KMS-11 (cell line): ENCODE results near the gene JUND.

ENCODE experiments used
- H2AFZ ChIP-seq: fragments of 200-600 bp; sonication (generic); 2 replicates; pipeline ENCODE4 v1.6.1; 2016; ENCODE audit warnings: antibody characterized with exemption, mixed run types, low read depth
- H3K27ac ChIP-seq: fragments of 200-600 bp; sonication (generic); 2 replicates; pipeline ENCODE4 v1.6.1; 2016; ENCODE audit warnings: mild to moderate bottlenecking, mixed run types
- H3K27me3 ChIP-seq: fragments of 200-600 bp; sonication (generic); 2 replicates; pipeline ENCODE4 v1.6.1; 2017; ENCODE audit warnings: mild to moderate bottlenecking, low read depth, mixed run types, moderate library complexity; ENCODE audit not compliant: insufficient read depth
- H3K36me3 ChIP-seq: fragments of 200-600 bp; sonication (generic); 2 replicates; pipeline ENCODE4 v1.6.1; 2017; ENCODE audit warnings: mild to moderate bottlenecking, mixed run types; ENCODE audit not compliant: insufficient read depth
- H3K4me1 ChIP-seq: fragments of 200-600 bp; sonication (generic); 2 replicates; pipeline ENCODE4 v1.6.1; 2016; ENCODE audit warnings: mild to moderate bottlenecking, low read depth, mixed run types; ENCODE audit not compliant: poor library complexity, severe bottlenecking
- H3K4me2 ChIP-seq: fragments of 200-600 bp; sonication (generic); 2 replicates; pipeline ENCODE4 v1.7.0; 2016; ENCODE audit warnings: mild to moderate bottlenecking, mixed run types
- H3K4me3 ChIP-seq: fragments of 200-600 bp; sonication (generic); IDR thresholded peaks from 2 replicates; pipeline ENCODE4 v1.6.1; 2017; ENCODE audit warnings: low read depth, low read length, mixed read lengths; ENCODE audit not compliant: insufficient read depth
- H3K79me2 ChIP-seq: fragments of 200-600 bp; sonication (generic); 2 replicates; pipeline ENCODE4 v1.6.1; 2016; ENCODE audit warnings: low read depth, mixed run types; ENCODE audit not compliant: insufficient read depth
- H3K9ac ChIP-seq: fragments of 200-600 bp; sonication (generic); 2 replicates; pipeline ENCODE4 v1.6.1; 2016; ENCODE audit warnings: mild to moderate bottlenecking, mixed run types
- H4K20me1 ChIP-seq: fragments of 200-600 bp; sonication (generic); 2 replicates; pipeline ENCODE4 v1.6.1; 2016; ENCODE audit warnings: mild to moderate bottlenecking, mixed run types; ENCODE audit not compliant: insufficient read depth
- TF ChIP-seq, protein P1 (sequence below): fragments of 200-600 bp; sonication (generic); conservative IDR thresholded peaks from 2 replicates; pipeline ENCODE4 v1.6.1; 2017; ENCODE audit warnings: low read depth, mild to moderate bottlenecking, antibody characterized with exemption, low read length, moderate library complexity, mixed read lengths

JUND gene

DNA sequence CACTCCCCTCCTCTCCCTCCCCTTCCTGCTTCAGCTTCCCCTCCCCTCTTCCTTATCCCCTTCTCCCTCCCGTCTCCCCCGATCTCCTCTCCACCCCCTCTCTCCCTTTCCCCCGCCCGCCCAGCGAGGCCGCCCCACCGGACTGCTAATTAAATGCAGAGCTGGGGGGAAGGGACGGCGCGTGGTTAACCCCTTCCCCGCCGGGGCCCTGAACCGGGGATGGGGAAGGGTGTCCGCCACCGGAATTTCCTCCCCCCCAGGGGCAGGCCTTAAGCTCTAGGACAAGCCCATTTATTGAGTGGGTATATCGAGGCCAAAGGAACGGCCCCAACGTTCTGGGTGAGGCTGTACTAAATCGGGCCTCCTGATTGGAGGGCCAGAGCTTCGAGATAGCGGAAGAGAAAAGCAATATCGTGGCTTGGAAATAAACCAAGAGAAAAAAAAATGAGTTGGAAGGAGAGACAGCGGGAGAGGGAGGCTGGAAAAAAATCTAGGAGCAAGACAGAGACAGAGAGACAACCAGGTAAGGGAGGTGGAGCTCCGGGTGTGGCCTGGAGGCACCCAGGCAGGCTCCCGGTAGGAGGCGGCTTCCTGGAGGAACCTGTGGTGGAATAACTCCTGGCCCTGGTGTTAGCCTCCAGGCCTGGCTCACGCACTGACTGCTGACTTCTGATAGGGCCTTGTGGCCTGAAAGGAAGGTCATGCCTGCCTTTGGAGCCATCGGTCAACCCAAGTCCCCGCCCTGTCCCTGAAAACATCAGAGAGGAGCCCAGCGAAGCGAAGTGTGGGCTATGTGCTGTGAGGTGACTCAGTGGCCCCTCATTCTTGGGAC, 11.6 kb upstream of the JUND start:
- H2AFZ ChIP-seq: peak overlapping the region; percentile 84
- TF ChIP-seq, protein P1, sequence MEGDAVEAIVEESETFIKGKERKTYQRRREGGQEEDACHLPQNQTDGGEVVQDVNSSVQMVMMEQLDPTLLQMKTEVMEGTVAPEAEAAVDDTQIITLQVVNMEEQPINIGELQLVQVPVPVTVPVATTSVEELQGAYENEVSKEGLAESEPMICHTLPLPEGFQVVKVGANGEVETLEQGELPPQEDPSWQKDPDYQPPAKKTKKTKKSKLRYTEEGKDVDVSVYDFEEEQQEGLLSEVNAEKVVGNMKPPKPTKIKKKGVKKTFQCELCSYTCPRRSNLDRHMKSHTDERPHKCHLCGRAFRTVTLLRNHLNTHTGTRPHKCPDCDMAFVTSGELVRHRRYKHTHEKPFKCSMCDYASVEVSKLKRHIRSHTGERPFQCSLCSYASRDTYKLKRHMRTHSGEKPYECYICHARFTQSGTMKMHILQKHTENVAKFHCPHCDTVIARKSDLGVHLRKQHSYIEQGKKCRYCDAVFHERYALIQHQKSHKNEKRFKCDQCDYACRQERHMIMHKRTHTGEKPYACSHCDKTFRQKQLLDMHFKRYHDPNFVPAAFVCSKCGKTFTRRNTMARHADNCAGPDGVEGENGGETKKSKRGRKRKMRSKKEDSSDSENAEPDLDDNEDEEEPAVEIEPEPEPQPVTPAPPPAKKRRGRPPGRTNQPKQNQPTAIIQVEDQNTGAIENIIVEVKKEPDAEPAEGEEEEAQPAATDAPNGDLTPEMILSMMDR: no peak
- no peaks in the 10 kb centered on the region for H3K79me2 ChIP-seq
- H4K20me1 ChIP-seq: no peaks in the 10 kb centered on the region
- H3K4me2 ChIP-seq: peak overlapping the region; percentile 94
- H3K4me3 ChIP-seq: no peak overlapping the region
- peaks cover 30% of the 10 kb centered on the region for H3K4me1 ChIP-seq
- H3K27ac ChIP-seq: 0 out of 2 replicates have a peak overlapping the region, but pooled peaks have one; percentile 61
- H3K9ac ChIP-seq: peak overlapping the region; percentile 72
- no peaks in the 10 kb centered on the region for H3K36me3 ChIP-seq
- no peaks in the 10 kb centered on the region for H3K27me3 ChIP-seq

DNA sequence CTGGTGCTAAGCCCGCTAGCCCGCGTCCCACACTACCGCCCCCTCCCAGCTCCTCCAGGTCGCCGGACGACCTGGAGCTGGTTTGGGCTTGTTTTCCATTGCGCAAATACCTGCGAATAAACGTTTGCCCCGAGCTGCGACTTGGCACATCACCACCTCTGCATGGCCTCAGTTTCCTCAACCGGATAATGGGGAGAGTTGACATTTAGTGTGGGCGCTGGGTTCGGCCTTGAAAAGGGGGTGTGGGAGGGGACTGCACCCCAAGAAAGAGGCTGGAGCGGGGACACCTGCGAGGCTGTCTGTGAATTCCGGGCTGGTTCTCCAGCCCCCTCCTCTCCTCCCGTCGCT, 11.0 kb upstream of the JUND start:
- H2AFZ ChIP-seq: peak overlapping the region; percentile 84
- peak overlapping the region; percentile 72 for H3K9ac ChIP-seq
- peak overlapping the region; percentile 61 for H3K27ac ChIP-seq
- H3K4me2 ChIP-seq: peak overlapping the region; percentile 94
- no peaks in the 10 kb centered on the region for H3K36me3 ChIP-seq
- H3K27me3 ChIP-seq: no peaks in the 10 kb centered on the region
- no peaks in the 10 kb centered on the region for H3K79me2 ChIP-seq
- H4K20me1 ChIP-seq: no peaks in the 10 kb centered on the region
- H3K4me1 ChIP-seq: peaks cover 30% of the 10 kb centered on the region
- TF ChIP-seq, protein P1: no peak
- peak overlapping the region; percentile 10 for H3K4me3 ChIP-seq

DNA sequence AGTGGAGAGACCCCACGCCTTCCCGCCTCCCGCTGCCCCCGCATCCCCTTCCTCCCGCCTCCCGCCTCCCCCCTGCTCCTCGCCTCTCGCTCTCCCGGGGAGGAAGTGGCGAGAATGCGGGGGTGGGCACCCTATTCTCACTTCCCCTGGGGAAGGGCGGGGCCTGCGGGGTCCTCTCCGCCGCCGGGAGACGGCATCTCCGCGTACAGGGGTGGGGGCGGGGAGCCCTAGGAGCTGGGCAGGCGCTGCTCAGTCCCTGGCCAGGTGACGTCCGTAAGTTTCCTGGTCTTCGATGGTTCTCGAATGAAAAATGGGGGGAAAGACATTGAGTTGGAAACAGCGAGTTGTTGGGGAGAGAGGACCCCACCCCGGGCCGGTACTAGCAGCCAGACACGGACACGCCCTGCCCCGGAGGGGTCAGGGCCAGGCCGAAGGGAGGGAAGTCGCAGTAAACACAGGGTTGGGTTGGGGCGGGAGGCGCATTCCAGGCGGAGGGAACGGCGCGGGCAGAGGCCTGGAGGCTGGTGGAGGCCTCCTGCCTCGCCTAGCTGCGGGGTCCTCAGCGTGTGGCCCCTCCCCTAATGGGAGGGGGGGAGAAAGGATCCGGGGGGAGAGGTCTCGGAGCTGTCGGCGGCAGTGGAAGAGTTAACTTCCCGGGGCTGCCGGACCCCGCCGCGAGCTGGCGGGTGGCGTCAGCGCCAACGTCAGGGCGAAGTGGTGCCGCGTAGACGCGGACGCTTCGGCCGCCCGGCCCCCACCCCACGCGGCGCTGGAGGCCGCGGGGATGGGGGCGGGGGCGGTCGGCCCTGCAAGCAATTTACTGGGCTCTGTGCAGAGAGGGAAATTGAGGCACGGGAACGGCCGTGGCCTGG, 10.4 kb upstream of the JUND start:
- Histone ChIP-seq H3K4me2 (peak overlapping the region; percentile 94), H3K4me1 (peaks cover 30% of the 10 kb centered on the region), H2AFZ (peak overlapping the region; percentile 84), H3K27ac (peak overlapping the region; percentile 61), H3K36me3 (no peaks in the 10 kb centered on the region), H3K27me3 (no peaks in the 10 kb centered on the region), H3K79me2 (no peaks in the 10 kb centered on the region), H3K4me3 (peak overlapping the region; percentile 10), H4K20me1 (no peaks in the 10 kb centered on the region), H3K9ac (peak overlapping the region; percentile 72)
- TF ChIP-seq, protein P1: no peak

DNA sequence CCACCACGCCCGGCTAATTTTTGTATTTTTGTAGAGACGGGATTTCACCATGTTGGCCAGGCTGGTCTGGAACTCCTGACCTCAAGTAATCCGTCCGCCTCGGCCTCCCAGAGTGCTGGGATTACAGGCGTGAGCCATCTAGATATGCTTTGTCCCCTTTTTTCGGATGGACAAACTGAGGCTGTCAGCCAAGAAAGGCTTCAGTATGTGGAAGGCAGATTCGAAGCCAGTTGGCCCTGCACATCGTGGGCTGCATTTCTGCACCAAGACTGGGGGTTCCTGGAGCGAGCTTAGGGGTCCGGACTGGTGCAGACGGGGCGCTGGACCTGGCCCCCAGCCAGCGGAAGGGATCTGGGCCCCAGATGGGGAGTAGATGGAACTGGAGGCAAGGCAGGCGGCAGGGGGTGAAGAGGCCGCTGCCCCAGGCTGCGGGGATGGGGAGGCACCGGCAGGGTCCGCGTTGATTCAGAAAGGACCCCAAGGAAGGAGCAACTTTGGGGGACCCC, 9.7 kb upstream of the JUND start:
- Histone ChIP-seq H3K4me2 (peak overlapping the region; percentile 94; the same call in 1 of the 2 replicates), H3K36me3 (no peaks in the 10 kb centered on the region), H3K4me3 (no peak overlapping the region), H3K79me2 (no peaks in the 10 kb centered on the region), H3K27me3 (no peaks in the 10 kb centered on the region), H4K20me1 (no peaks in the 10 kb centered on the region), H3K9ac (no peak overlapping the region), H3K27ac (no peak overlapping the region), H2AFZ (peak overlapping the region; percentile 84; the same call in 1 of the 2 replicates), H3K4me1 (peaks cover 30% of the 10 kb centered on the region)
- TF ChIP-seq, protein P1: no peak
